DMS114 treated with DMSO at 0.1 percent for 48 hours (cell line): Measurements from ENCODE around the gene PIGL.
"Not testable (repeated sequence)": the region's sequence is repeated elsewhere in the genome, so short reads cannot be mapped to it uniquely, and the experiment has no call there.

Experiments used
- DNase-seq: peaks from one replicate; lab custom pipeline; 2025; ENCODE audit not compliant: unreplicated experiment; lab: John Stamatoyannopoulos, UW

Gene PIGL

DNA sequence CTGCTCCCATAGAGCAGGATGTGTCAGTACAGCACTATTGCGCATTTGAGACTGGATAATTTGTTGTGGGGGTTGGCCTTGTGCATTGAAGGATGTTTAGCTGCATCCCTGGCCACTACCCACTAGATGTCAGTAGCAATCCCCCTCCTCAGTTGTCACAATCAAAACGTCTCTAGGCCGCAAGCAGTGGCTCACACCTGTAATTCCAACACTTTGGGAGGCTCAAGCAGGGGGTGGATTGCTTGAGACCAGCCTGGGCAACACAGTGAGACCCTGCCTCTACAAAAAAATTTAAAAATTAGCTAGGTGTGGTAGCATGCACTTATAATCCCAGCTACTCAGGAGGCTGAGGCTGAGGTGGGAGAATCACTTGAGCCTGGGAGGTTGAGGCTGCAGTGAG, 87.8 kb downstream of the PIGL start:
- DNase-seq = peak; percentile 3

- no peak for DNase-seq
These were observed 89.2 kb downstream of the PIGL start for GRCh38 chr17:16306211-16306610.

- not testable (repeated sequence) for DNase-seq
These were observed 95.1 kb downstream of the PIGL start for GRCh38 chr17:16312061-16312460.

GRCh38 chr17:16313139-16314090, 96.4 kb downstream of the PIGL start:
- DNase-seq = no peak

GRCh38 chr17:16314189-16314588, 97.2 kb downstream of the PIGL start:
- no peak for DNase-seq

GRCh38 chr17:16314859-16315258, 97.8 kb downstream of the PIGL start:
- no peak for DNase-seq

DNA sequence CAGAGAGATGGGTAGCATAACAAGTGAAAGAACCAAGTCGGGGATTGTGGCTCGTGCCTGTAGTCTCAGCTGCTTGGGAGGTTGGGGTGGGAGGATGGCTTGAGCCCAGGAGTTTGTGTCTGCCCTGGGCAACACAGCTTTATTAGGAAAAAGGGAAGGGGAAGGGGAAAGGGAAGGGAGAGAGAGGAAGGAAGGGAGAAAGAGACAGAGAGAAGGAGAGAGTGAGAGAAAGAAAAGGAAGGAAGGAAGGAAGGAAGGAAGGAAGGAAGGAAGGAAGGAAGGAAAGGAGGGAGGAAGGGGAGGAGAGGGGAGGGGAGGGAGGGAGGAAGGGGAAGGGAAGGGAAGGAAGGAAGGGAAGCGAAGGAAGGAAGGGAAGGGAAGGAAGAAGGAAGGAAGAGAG, 103.0 kb downstream of the PIGL start:
- DNase-seq = no peak

DNA sequence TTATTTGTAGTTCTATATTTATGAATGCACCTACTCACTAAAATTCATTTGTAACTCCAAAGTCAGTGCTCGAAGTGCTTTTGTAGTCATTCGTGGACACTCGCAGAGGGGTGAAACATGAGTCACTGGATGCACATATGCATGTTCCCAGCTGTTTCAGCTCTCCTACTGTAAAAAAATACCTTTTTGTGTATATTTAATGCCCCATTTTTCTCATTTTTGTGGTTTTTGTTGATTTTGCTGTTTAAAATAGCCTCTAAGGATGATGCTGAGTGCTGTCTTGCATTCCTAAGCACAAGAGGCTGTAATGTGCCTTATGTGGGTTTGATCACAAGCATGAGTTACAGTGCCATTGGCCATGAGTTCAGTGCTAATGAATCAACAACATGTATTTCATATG, 105.6 kb downstream of the PIGL start:
- no peak for DNase-seq

GRCh38 chr17:16325964-16326363, 109.0 kb downstream of the PIGL start:
- DNase-seq = no peak

DNA sequence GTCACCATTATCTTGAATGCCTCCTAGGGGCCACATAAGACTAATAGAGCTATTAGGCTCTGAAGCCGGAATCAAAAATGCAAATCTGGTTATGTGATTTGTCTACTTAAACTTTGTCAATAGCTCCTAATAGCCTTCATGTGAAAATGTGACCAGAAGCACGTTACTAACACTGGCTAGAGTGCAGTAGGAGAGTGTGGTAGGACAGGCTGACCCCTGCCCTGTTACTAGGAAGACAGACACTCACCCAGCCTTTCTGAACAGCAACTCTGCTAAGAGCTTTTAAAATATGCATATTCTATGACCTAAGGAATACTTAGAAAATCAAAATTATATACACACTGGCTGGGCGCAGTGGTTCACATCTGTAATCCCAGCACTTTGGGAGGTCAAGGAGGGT, 110.0 kb downstream of the PIGL start:
- DNase-seq = no peak

- no peak for DNase-seq
These were observed 112.0 kb downstream of the PIGL start for GRCh38 chr17:16328997-16329396.

GRCh38 chr17:16329519-16330271, 112.7 kb downstream of the PIGL start:
- DNase-seq = no peak

GRCh38 chr17:16338391-16338790, 121.4 kb downstream of the PIGL start:
- no peak for DNase-seq

GRCh38 chr17:16339402-16339801, 122.4 kb downstream of the PIGL start:
- DNase-seq = no peak

GRCh38 chr17:16339959-16340358, 122.9 kb downstream of the PIGL start:
- DNase-seq = no peak

DNA sequence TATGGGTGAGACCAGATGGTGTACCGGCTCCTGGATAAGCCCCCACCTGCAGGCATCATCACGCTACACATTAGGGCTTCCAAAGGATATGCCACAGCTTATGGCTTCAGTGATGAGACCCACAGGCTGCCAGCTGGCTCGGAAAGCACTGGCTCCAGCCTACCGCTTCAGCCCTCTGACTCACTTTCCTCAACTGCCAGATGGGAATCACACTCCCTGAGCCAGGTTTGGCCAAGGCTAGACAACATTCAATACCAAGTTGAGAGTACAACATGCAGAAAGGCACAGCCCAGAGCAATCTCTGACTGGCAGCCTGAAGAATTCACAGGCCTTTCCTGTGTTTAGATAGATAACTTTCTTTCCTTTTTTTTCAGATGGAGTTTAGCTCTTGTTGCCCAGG, 126.0 kb downstream of the PIGL start:
- DNase-seq = no peak

DNA sequence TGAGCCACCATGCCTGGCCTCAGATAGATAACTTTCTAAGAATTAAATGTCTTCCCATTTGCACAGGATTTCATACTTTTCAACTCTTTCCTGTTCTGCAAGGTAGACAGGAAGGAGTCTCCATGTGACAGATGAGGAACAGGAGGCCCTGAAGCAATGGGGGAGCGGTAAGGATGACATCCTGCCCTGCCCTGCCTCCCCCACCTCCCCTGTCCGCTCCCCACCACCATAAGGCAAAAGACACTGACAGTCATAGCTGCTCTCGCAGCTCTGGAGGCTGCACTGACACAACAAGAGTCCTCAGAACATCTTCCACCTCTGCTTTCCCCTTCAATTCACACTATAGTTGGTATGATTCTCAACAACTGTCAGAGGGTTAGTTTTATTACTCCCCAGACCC, 126.6 kb downstream of the PIGL start:
- DNase-seq = no peak

DNA sequence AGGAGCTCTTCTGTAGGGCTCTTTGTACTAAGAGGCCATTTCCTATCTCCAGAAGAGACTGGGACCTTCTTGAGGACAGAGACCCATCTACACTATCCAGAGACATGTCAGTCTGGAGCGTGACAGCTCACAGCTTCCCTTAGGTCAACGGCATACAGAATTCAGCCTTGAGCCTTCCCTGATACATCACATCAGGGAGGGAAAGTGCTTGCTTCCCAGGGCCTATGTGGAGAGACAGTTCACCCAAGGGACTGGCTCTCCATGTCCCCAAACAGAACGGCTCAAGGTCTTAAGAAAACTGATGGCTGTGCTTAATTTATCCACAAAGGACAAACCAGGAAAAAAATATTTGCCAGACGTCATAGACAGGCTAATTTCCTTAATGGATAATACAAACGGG, 128.6 kb downstream of the PIGL start:
- DNase-seq = no peak

DNA sequence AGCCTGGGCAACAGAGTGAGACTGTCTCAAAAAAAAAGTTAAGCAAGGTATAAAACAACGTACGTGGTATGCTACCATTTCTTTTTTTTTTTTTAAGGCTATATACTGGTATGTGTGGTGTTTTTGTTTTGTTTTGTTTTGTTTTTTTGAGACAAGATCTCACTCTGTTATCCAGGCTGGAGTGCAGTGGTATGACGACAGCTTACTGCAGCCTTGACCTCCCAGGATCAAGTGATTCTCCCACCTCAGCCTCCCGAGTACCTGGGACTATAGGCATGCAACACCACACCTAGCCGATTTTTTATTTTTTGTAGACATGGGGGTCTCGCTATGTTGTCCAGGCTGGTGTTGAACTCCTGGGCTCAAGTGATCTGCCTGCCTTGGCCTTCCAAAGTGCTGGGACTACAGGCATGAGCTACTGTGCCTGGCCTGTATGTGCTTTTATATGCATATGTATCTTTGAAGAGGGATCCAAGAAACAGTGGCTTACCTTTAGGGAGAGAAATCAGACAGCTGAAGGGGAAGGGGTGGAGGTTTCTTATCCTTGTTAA, 129.8 kb downstream of the PIGL start:
- DNase-seq = no peak

GRCh38 chr17:16348586-16348985, 131.6 kb downstream of the PIGL start:
- no peak for DNase-seq

DNA sequence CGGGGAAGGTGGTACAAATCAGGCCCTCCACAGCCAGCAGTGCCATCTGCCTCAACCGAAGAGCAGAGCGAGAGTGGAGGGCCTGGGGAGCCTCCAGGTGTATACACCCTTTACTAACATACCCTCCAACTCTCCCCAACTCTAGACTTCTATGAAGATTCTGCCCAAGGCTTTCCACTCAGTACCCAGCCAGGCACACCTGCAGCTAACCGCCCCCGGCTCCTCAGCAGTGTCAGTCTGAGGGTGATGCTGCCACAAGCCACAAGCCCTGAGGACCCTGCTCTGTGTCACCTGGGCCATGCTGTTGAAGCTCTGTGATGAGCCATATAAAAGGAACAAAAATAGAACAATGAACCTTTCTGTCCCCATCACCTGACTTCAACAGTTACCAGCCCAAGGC, 132.4 kb downstream of the PIGL start:
- no peak for DNase-seq

GRCh38 chr17:16351831-16352230, 134.8 kb downstream of the PIGL start:
- DNase-seq = no peak
